22Rv1 (cell line): Measurements from ENCODE around the gene USP35.

Source experiments
- CTCF ChIP-seq: fragments of 450-650 bp; IDR thresholded peaks from 2 replicates; pipeline ENCODE4 v1.5.1; 2017; ENCODE audit warnings: mild to moderate bottlenecking
- ZFX ChIP-seq: fragments of 450-650 bp; IDR thresholded peaks from 2 replicates; pipeline ENCODE4 v1.6.1; 2017; ENCODE audit warnings: antibody characterized with exemption, borderline replicate concordance

GRCh38 chr11:78139422-78140391 is 49.0 kb upstream of the USP35 start, which contains the start of gene ALG8:
- TF ChIP-seq CTCF (no peak), ZFX (no peak)
